ENCODE data around the gene COG5. TPM values are rescaled to one million over a fixed set of nuclear protein-coding genes. Genes with fewer than 3 reads are reported as not detected.
"Not testable (repeated sequence)": the region's sequence is repeated elsewhere in the genome, so short reads cannot be mapped to it uniquely, and the experiment has no call there.

The COG5 gene
- total RNA-seq, 1 donor from 2014 or later: 52.0 TPM

DNA sequence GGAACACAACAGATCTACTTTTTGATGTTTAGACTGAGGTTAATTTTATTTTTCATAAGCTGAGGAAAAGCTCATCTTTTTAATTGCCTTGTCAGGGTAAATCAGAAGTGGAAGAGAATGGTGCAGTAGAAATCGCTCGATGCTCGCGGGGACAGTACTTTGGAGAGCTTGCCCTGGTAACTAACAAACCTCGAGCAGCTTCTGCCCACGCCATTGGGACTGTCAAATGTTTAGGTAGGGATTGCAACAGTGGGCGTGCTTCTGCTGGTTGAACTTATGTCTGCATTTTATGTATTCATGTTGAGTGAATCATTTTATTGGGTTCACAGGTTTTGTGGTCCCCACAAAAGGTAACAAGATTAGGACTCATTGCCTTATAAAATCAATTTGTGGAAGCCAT is 406.6 kb downstream of the COG5 start:
- no peak overlapping the region for H3K27ac Mint-ChIP-seq
- no peak for DNase-seq (ENCODE audit: low spot score in 2 of 2, unreplicated experiment in 2 of 2)
- no peaks in the 10 kb centered on the region for H3K27me3 Mint-ChIP-seq (ENCODE audit: low read depth)
- H3K4me1 Mint-ChIP-seq: peaks cover 5% of the 10 kb centered on the region
- H3K36me3 Mint-ChIP-seq: peaks cover 9% of the 10 kb centered on the region
- H3K9me3 Mint-ChIP-seq: no peaks in the 10 kb centered on the region
- TF ChIP-seq, protein P1, sequence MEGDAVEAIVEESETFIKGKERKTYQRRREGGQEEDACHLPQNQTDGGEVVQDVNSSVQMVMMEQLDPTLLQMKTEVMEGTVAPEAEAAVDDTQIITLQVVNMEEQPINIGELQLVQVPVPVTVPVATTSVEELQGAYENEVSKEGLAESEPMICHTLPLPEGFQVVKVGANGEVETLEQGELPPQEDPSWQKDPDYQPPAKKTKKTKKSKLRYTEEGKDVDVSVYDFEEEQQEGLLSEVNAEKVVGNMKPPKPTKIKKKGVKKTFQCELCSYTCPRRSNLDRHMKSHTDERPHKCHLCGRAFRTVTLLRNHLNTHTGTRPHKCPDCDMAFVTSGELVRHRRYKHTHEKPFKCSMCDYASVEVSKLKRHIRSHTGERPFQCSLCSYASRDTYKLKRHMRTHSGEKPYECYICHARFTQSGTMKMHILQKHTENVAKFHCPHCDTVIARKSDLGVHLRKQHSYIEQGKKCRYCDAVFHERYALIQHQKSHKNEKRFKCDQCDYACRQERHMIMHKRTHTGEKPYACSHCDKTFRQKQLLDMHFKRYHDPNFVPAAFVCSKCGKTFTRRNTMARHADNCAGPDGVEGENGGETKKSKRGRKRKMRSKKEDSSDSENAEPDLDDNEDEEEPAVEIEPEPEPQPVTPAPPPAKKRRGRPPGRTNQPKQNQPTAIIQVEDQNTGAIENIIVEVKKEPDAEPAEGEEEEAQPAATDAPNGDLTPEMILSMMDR (IDR thresholded peaks at IDR 0.05; ENCODE audit: unreplicated experiment): no peak
- H3K4me3 Mint-ChIP-seq: no peak overlapping the region

DNA sequence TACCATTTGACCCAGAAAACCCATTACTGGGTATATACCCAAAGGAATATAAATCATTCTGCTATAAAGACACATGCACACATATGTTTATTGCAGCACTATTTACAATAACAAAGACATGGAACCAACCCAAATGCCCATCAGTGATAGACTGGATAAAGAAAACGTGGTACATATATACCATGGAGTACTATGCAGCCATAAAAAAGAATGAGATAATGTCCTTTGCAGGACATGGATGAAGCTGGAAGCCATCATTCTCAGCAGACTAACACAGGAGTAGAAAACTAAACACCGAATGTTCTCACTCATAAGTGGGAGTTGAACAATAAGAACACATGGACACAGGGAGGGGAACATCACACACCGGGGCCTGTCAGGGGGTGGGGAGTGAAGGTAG is 408.0 kb downstream of the COG5 start:
- H3K4me3 Mint-ChIP-seq; H3K36me3 Mint-ChIP-seq; H3K27ac Mint-ChIP-seq; H3K9me3 Mint-ChIP-seq; H3K4me1 Mint-ChIP-seq; H3K27me3 Mint-ChIP-seq (ENCODE audit: low read depth); DNase-seq (ENCODE audit: low spot score in 2 of 2, unreplicated experiment in 2 of 2): not testable (repeated sequence)

DNA sequence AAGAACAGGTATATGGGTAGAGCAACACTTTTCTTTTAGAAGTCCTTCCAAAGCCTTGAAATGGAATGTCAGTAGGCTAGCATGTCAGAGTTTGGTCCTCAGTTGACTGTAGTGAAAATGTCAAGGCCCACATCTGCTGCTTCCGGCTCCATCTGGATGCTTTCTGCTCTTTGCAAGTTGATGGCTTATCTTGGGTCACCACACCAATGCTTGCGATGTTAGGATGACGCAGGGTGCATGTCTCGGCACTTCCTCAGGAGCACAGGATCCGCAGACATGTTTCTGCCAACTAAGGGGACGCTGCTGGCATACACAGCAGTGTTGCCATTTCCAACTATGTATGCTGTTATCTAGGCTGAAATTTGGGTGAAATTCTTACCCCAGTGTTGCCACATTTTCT is 408.9 kb downstream of the COG5 start:
- H3K27me3 Mint-ChIP-seq (ENCODE audit: low read depth): no peaks in the 10 kb centered on the region
- no peaks in the 10 kb centered on the region for H3K4me1 Mint-ChIP-seq
- DNase-seq (ENCODE audit: low spot score in 2 of 2, unreplicated experiment in 2 of 2): no peak
- H3K36me3 Mint-ChIP-seq: peaks cover 9% of the 10 kb centered on the region
- TF ChIP-seq, protein P1 (IDR thresholded peaks at IDR 0.05; ENCODE audit: unreplicated experiment): no peak
- H3K4me3 Mint-ChIP-seq: no peak overlapping the region
- no peaks in the 10 kb centered on the region for H3K9me3 Mint-ChIP-seq
- no peak overlapping the region for H3K27ac Mint-ChIP-seq

DNA sequence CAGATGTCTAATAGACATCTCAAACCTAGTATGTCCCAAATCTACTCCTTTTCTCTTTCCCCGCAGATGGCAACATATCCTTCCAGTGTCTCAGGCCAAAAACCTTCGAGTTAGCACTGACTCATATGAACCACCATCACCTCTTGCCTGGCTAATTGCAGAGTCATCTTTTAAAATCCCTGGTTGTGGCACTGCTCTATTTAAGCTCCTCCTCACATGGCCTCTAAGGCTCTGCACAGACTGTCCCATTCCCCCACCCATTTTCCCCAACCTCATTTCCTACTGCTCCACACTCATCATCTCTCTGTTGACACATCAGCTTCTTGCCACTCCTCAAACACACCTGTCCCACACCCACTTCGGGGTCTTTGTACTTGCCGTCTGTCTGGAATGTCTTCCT is 411.7 kb downstream of the COG5 start:
- DNase-seq (ENCODE audit: low spot score in 2 of 2, unreplicated experiment in 2 of 2): no peak
- H3K27ac Mint-ChIP-seq: no peak overlapping the region
- H3K27me3 Mint-ChIP-seq (ENCODE audit: low read depth): no peaks in the 10 kb centered on the region
- TF ChIP-seq, protein P1 (IDR thresholded peaks at IDR 0.05; ENCODE audit: unreplicated experiment): no peak
- H3K4me1 Mint-ChIP-seq: peaks cover 3% of the 10 kb centered on the region
- H3K9me3 Mint-ChIP-seq: no peaks in the 10 kb centered on the region
- no peak overlapping the region for H3K4me3 Mint-ChIP-seq
- H3K36me3 Mint-ChIP-seq: peaks cover 6% of the 10 kb centered on the region

Other genes starting within 250 kb of the COG5 start
- gene GPR22, start 93.9 kb downstream of the COG5 start, total RNA-seq: not detected in 3 replicates
- 10.8 to 14.1 TPM (median 12.8 TPM) in 3 replicates for gene DUS4L, start 51 bp upstream of the COG5 start, total RNA-seq
- gene BCAP29, start 16.3 kb upstream of the COG5 start, total RNA-seq: 28.1 to 31.9 TPM (median 30.0 TPM) in 3 replicates
- gene SLC26A4, start 96.9 kb upstream of the COG5 start, total RNA-seq: 0.14 to 0.16 TPM in 2 of 3 replicates, not detected in the other
- 25.3 to 28.6 TPM (median 27.5 TPM) in 3 replicates for gene CBLL1, start 180.2 kb upstream of the COG5 start, total RNA-seq
- gene SLC26A3, start 239.3 kb upstream of the COG5 start, total RNA-seq: not detected in 3 replicates